Left lung (tissue), 10 donors: ENCODE measurements around the gene ZSCAN25. TPM values are rescaled to one million over a fixed set of nuclear protein-coding genes. Genes with fewer than 3 reads are reported as not detected.

Source experiments
- ATAC-seq: fragments of 200-7000 bp; cut with Tn5 transposase; one replicate; pipeline ENCODE4 v1.9.1; 2020; ENCODE audit warnings: moderate library complexity
- DNase-seq, 4 donors: peaks; one replicate each; pipeline ENCODE4 v3.0.0-alpha.2; 2013 to 2020
- H3K27ac ChIP-seq, 2 donors: fragments of 200-600 bp; sonication (generic) in 1 of 2; one replicate each; pipeline versions ENCODE4 v1.5.0 to v1.8.0; 2020 to 2021
- H3K27me3 ChIP-seq, 2 donors: fragments of 200-600 bp; sonication (generic) in 1 of 2; one replicate each; pipeline versions ENCODE4 v1.5.0 to v1.8.0; 2020 to 2021
- H3K36me3 ChIP-seq, 2 donors: fragments of 200-600 bp; sonication (generic) in 1 of 2; one replicate each; pipeline versions ENCODE4 v1.5.0 to v1.8.0; 2020 to 2021
- H3K4me1 ChIP-seq, 2 donors: fragments of 200-600 bp; one replicate each; pipeline ENCODE4 v1.8.0; 2021
- H3K4me3 ChIP-seq, 2 donors: fragments of 200-600 bp; sonication (generic) in 1 of 2; one replicate each; pipeline versions ENCODE4 v1.5.0 to v1.8.0; 2020 to 2021; ENCODE audit warnings: mild to moderate bottlenecking in 1 of 2
- H3K9me3 ChIP-seq, 2 donors: fragments of 200-600 bp; sonication (generic) in 1 of 2; one replicate each; pipeline versions ENCODE4 v1.5.0 to v1.8.0; 2020 to 2021
- CTCF ChIP-seq, 2 donors: fragments of 200-600 bp; sonication (generic) in 1 of 2; IDR thresholded peaks; one replicate each; pipeline versions ENCODE4 v1.5.0 to v1.8.0; 2021; ENCODE audit warnings: antibody characterized with exemption in 2 of 2
- intact Hi-C, 2 donors: fragments of 100-400 bp; cut with DNase I; formaldehyde crosslinking; loops; one replicate each; pipeline versions ENCODE4 v1.11.2 to v1.14.2; 2022
- polyA plus RNA-seq, 6 donors: library from polyadenylated mRNA; unstranded; fragments of 120-200 nt; gene quantifications; one replicate each; pipeline ENCODE4 v1.2.1, GENCODE V29; 2013; ENCODE audit not compliant: insufficient read length in 6 of 6
- total RNA-seq, 2 donors: library from RNA; stranded (reverse); fragmentation: NEBNext Ultra II Directional; extraction: Animal tissue kit (Norgen Biotek cat#: 25700); gene quantifications; one replicate each; pipeline ENCODE4 v1.2.1, GENCODE V29; 2021
- donor health status: DM: no; HTN: yes; CAD: no.
- donor health status: DM: no; HTN: no; CAD: no.

The ZSCAN25 gene
- total and polyA plus RNA-seq, 8 donors = 15.3 to 21.3 (median 19.2) TPM

GRCh38 chr7:99625961-99626360 is 9.2 kb downstream of the ZSCAN25 start:
- H3K36me3 ChIP-seq = peaks cover 0 to 100% of the 10 kb centered on the region in 2 donors
- intact Hi-C loops = no loop called here
- no peak for TF ChIP-seq CTCF (IDR thresholded peaks at IDR 0.05)
- no peaks in the 10 kb centered on the region for H3K4me1 ChIP-seq
- H3K4me3 ChIP-seq = no peak overlapping the region
- no peak overlapping the region for H3K27ac ChIP-seq
- DNase-seq (no peak), ATAC-seq (no peak)
- no peaks in the 10 kb centered on the region for H3K27me3 ChIP-seq
- H3K9me3 ChIP-seq = no peaks in the 10 kb centered on the region

GRCh38 chr7:99626661-99627060 is 9.9 kb downstream of the ZSCAN25 start:
- intact Hi-C loops = no loop called here
- Histone ChIP-seq H3K4me3 (no peak overlapping the region), H3K9me3 (no peaks in the 10 kb centered on the region), H3K4me1 (no peaks in the 10 kb centered on the region), H3K27ac (no peak overlapping the region), H3K36me3 (peaks cover 0 to 98% of the 10 kb centered on the region in 2 donors), H3K27me3 (no peaks in the 10 kb centered on the region)
- DNase-seq (no peak), ATAC-seq (no peak)
- no peak for TF ChIP-seq CTCF (IDR thresholded peaks at IDR 0.05)

GRCh38 chr7:99627513-99627912 is 10.8 kb downstream of the ZSCAN25 start:
- DNase-seq (no peak), ATAC-seq (no peak)
- no peak for TF ChIP-seq CTCF (IDR thresholded peaks at IDR 0.05)
- Histone ChIP-seq H3K27ac (no peak overlapping the region), H3K27me3 (no peaks in the 10 kb centered on the region), H3K9me3 (no peaks in the 10 kb centered on the region), H3K4me1 (no peaks in the 10 kb centered on the region), H3K36me3 (peaks cover 0 to 98% of the 10 kb centered on the region in 2 donors), H3K4me3 (no peak overlapping the region)
- intact Hi-C loops = no loop called here

- Histone ChIP-seq H3K9me3 (no peaks in the 10 kb centered on the region), H3K36me3 (peaks cover 0 to 90% of the 10 kb centered on the region in 2 donors), H3K4me3 (no peak overlapping the region), H3K27me3 (no peaks in the 10 kb centered on the region), H3K4me1 (no peaks in the 10 kb centered on the region), H3K27ac (no peak overlapping the region)
- DNase-seq (no peak), ATAC-seq (no peak)
- TF ChIP-seq CTCF (IDR thresholded peaks at IDR 0.05) = no peak
- intact Hi-C loops = no loop called here
Measured at GRCh38 chr7:99628471-99629465, 12.0 kb downstream of the ZSCAN25 start.

GRCh38 chr7:99629643-99630042 is 12.9 kb downstream of the ZSCAN25 start:
- intact Hi-C loops = no loop called here
- TF ChIP-seq CTCF (IDR thresholded peaks at IDR 0.05) = no peak
- Histone ChIP-seq H3K4me1 (no peaks in the 10 kb centered on the region), H3K27me3 (no peaks in the 10 kb centered on the region), H3K36me3 (peaks cover 0 to 90% of the 10 kb centered on the region in 2 donors), H3K4me3 (no peak overlapping the region), H3K9me3 (no peaks in the 10 kb centered on the region), H3K27ac (no peak overlapping the region)
- ATAC-seq (no peak), DNase-seq (peak in 1 of 4 donors; percentile 77)
